ENCODE results near the gene MICA.
"Not testable (repeated sequence)": the region's sequence is repeated elsewhere in the genome, so short reads cannot be mapped to it uniquely, and the experiment has no call there.

DNA sequence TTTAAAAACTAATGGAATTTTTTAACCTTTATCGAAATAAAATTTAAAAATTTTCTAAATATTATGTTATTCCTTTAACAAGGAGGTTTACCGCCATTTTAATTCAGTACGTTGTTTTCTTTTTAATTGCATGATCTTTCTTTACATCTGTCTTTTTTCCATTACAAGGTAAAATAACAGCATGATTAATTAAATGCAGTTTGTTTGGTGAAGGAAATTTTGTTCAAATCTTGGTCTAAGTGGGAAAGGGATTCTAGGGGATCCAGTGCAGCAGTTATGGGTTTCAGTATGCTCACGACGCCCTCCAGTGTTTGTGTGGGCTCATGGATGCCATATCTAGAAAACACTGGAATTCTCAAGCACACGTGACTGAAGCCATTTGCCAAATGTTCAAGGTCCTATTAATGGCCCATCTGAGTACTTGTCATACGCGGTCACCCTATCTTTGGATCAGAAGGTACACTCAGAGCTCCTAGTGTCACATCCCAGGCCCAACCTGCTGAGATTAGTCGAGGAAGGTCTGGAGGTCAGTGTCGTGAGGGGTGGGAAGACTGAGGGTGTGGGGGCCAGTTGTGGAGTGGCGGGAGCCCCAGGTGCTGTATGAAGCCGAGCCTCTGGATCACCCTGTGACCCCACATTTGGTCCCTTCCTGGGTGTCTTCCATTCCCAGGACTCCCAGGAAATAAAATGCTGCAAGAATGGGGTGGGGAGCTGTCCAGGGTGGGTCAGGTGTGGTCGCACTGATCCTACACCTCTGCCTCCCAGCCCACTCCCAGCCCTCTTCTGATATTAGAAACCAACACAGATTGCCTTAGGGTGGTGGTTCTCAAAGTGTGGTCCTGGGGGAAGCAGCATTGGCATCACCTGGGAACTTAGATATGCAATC lies 14.2 kb upstream of the MICA start:
- not testable (repeated sequence) for TF ChIP-seq POLR2A, POLR2AphosphoS5 (IDR thresholded peaks at IDR 0.05)
- TF ChIP-seq, protein P1, sequence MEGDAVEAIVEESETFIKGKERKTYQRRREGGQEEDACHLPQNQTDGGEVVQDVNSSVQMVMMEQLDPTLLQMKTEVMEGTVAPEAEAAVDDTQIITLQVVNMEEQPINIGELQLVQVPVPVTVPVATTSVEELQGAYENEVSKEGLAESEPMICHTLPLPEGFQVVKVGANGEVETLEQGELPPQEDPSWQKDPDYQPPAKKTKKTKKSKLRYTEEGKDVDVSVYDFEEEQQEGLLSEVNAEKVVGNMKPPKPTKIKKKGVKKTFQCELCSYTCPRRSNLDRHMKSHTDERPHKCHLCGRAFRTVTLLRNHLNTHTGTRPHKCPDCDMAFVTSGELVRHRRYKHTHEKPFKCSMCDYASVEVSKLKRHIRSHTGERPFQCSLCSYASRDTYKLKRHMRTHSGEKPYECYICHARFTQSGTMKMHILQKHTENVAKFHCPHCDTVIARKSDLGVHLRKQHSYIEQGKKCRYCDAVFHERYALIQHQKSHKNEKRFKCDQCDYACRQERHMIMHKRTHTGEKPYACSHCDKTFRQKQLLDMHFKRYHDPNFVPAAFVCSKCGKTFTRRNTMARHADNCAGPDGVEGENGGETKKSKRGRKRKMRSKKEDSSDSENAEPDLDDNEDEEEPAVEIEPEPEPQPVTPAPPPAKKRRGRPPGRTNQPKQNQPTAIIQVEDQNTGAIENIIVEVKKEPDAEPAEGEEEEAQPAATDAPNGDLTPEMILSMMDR (IDR thresholded peaks at IDR 0.05): not testable (repeated sequence)
